K562 (cell line): ENCODE results near the gene HLA-DPA1. TPM values are rescaled to one million over a fixed set of nuclear protein-coding genes. Genes with fewer than 3 reads are reported as not detected.
"Not testable (repeated sequence)": the region's sequence is repeated elsewhere in the genome, so short reads cannot be mapped to it uniquely, and the experiment has no call there.

Experiments used
- ATAC-seq: fragments of 200-7000 bp; cut with Tn5 transposase; 3 replicates; pipeline ENCODE4 v1.9.1; 2020; ENCODE audit warnings: moderate library complexity
- BruUV-seq: library from RNA; stranded (reverse); fragments of 400-500 nt; replicated peaks from 2 replicates; lab custom pipeline; 2021; lab: Mats Ljungman, UMichigan
- CTCF ChIA-PET: fragments of 300-600 bp; formaldehyde crosslinking; extraction: SDS; loops from one replicate; lab custom pipeline; 2021; ENCODE audit warnings: low intra/inter-chr PET ratio; lab: Yijun Ruan, JAX
- POLR2A ChIA-PET: fragments of 300-600, 350-650 bp; sonication (Branson Sonifier 250); formaldehyde crosslinking; extraction: SDS; loops from one replicate; lab custom pipeline; 2021; ENCODE audit warnings: antibody characterized with exemption, inconsistent platforms; lab: Yijun Ruan, JAX
- DNase-seq, 4 experiments: peaks; one replicate each; pipeline versions ENCODE4 v3.0.0 to v3.0.0-alpha.2; 2011 to 2018; ENCODE audit warnings: low spot score in 3 of 4, mixed read lengths in 3 of 4; ENCODE audit errors: extremely low read depth in 1 of 4
- FAIRE-seq: peaks from 2 replicates; lab custom pipeline; 2011; peaks lifted over from hg19 to GRCh38; lab: Jason Lieb, UNC
- H2AFZ ChIP-seq: 2 replicates; pipeline ENCODE4 v1.6.0; 2011; ENCODE audit warnings: low read depth, low read length, control low read depth, inconsistent platforms
- H3K27ac ChIP-seq: fragments of 200-600 bp; 3 replicates; pipeline ENCODE4 v1.8.0; 2011; ENCODE audit warnings: low read depth, mild to moderate bottlenecking, control low read depth, inconsistent platforms, low read length, moderate library complexity, mixed read lengths; ENCODE audit errors: extremely low read depth
- H3K27me3 ChIP-seq, 2 experiments: fragments of 300-600 bp in 1 of 2; 2 replicates in 1 of 2; 3 replicates in 1 of 2; pipeline versions ENCODE4 v1.6.0 to v1.8.0; 2011; ENCODE audit warnings: inconsistent platforms in 2 of 2, low read length in 2 of 2, mild to moderate bottlenecking in 1 of 2, mixed read lengths in 1 of 2, moderate library complexity in 1 of 2; ENCODE audit not compliant: control insufficient read depth in 2 of 2, insufficient read depth in 2 of 2
- H3K36me3 ChIP-seq: fragments of 300-600 bp; 3 replicates; pipeline ENCODE4 v1.8.0; 2011; ENCODE audit warnings: mild to moderate bottlenecking, low read length, inconsistent platforms; ENCODE audit not compliant: control insufficient read depth, insufficient read depth
- H3K4me1 ChIP-seq, 2 experiments: fragments of 200-600 bp in 1 of 2; replicated peaks in 1 of 2; 2 replicates in 1 of 2; 3 replicates in 1 of 2; pipeline versions ENCODE4 v1.5.1 to v1.8.0; 2011; ENCODE audit warnings: inconsistent platforms in 2 of 2, low read length in 2 of 2, mild to moderate bottlenecking in 1 of 2, mixed read lengths in 1 of 2, moderate library complexity in 1 of 2; ENCODE audit not compliant: control insufficient read depth in 2 of 2, insufficient read depth in 2 of 2
- H3K4me2 ChIP-seq: 2 replicates; pipeline ENCODE4 v1.6.1; 2011; ENCODE audit warnings: low read length, control low read depth, inconsistent platforms, mixed read lengths; ENCODE audit not compliant: insufficient read depth
- H3K4me3 ChIP-seq: fragments of 200-600 bp; sonication (generic), shearing (Covaris generic); 2 replicates; pipeline ENCODE4 v1.5.1; 2016; ENCODE audit warnings: control low read depth, inconsistent platforms
- H3K79me2 ChIP-seq: fragments of 200-600 bp; 3 replicates; pipeline ENCODE4 v1.8.0; 2011; ENCODE audit warnings: low read length, inconsistent platforms; ENCODE audit not compliant: control insufficient read depth, insufficient read depth
- H3K9ac ChIP-seq, 2 experiments: 2 replicates each; pipeline versions ENCODE4 v1.6.0 to v1.6.1; 2011; ENCODE audit warnings: low read depth in 2 of 2, low read length in 2 of 2, control low read depth in 1 of 2, inconsistent platforms in 1 of 2, mild to moderate bottlenecking in 1 of 2, mixed read lengths in 1 of 2; ENCODE audit not compliant: insufficient read depth in 1 of 2
- H3K9me1 ChIP-seq: one replicate; pipeline ENCODE4 v1.6.0; 2011; ENCODE audit warnings: inconsistent platforms, mild to moderate bottlenecking, low read length, moderate library complexity; ENCODE audit not compliant: control insufficient read depth, insufficient read depth
- H3K9me3 ChIP-seq: replicated peaks from 2 replicates; pipeline ENCODE4 v1.5.1; 2011; ENCODE audit warnings: low read depth, low read length, inconsistent platforms; ENCODE audit not compliant: control insufficient read depth, insufficient read depth
- H4K20me1 ChIP-seq: replicated peaks from 2 replicates; pipeline ENCODE4 v1.6.1; 2011; ENCODE audit warnings: low read length, inconsistent platforms, mixed read lengths; ENCODE audit not compliant: control insufficient read depth, insufficient read depth
- CBX1 ChIP-seq: sonication (generic); IDR thresholded peaks from 2 replicates; pipeline ENCODE4 v1.6.1; 2016; ENCODE audit warnings: antibody characterized with exemption, low read depth, mild to moderate bottlenecking
- CBX3 ChIP-seq, 2 experiments: IDR thresholded peaks; 1 replicate in 1 of 2; 2 replicates in 1 of 2; pipeline ENCODE4 v1.6.1; 2012; ENCODE audit warnings: inconsistent platforms in 2 of 2, low read length in 2 of 2, borderline replicate concordance in 1 of 2, control low read depth in 1 of 2
- CBX5 ChIP-seq: IDR thresholded peaks from 2 replicates; pipeline ENCODE4 v1.6.1; 2014; ENCODE audit warnings: low read depth, borderline replicate concordance
- EP300 ChIP-seq: IDR thresholded peaks from 2 replicates; pipeline ENCODE4 v1.6.1; 2012; ENCODE audit warnings: low read length, improper control_type of control experiment
- JUN ChIP-seq, 2 experiments: sonication (generic) in 1 of 2; formaldehyde crosslinking in 1 of 2; IDR thresholded peaks; 2 replicates each; pipeline versions ENCODE4 v1.6.1 to v1.8.0; 2012 to 2022; ENCODE audit warnings: borderline replicate concordance in 2 of 2, mild to moderate bottlenecking in 2 of 2, improper control_type of control experiment in 1 of 2, low read depth in 1 of 2, low read length in 1 of 2, missing genetic modification reagents in 1 of 2
- TRIM24 ChIP-seq, 2 experiments: fragments of 450-650 bp; IDR thresholded peaks; 2 replicates each; pipeline ENCODE4 v1.6.1; 2016
- TRIM28 ChIP-seq: fragments of 450-650 bp; IDR thresholded peaks from 2 replicates; pipeline ENCODE4 v1.6.1; 2017
- ZEB2 ChIP-seq: fragments of 450-650 bp; IDR thresholded peaks from 2 replicates; pipeline ENCODE4 v1.6.1; 2016
- WGBS: fragments of 100-300 bp; shearing (Covaris generic); methylation state at CpG from one replicate; pipeline ENCODE4 v1.1.6; 2016; ENCODE audit warnings: low coverage, mixed read lengths; ENCODE audit not compliant: insufficient coverage; ENCODE audit errors: missing lambda C conversion rate; 5-methylcytosine and 5-hydroxymethylcytosine counted together
- in situ Hi-C: fragments of 300-500 bp; cut with MboI; formaldehyde crosslinking; loops from 4 replicates; pipeline ENCODE4 v1.15.0; 2018; ENCODE audit warnings: inconsistent platforms, mixed read lengths
- intact Hi-C: fragments of 100-400 bp; cut with micrococcal nuclease; formaldehyde crosslinking; loops from 2 replicates; pipeline ENCODE4 v1.14.2; 2022
- polyA plus RNA-seq, 8 experiments: library from polyadenylated mRNA; depleted of rRNA in 4 of 8; stranded (reverse) in 5 of 8; unstranded in 3 of 8; fragments of >200 nt; fragmentation: Nextera tagmentation in 2 of 8; fragmentation: Illumina TruSeq in 1 of 8; extraction: Ambion mirVana in 2 of 8; extraction: Trizol in 1 of 8; gene quantifications; 2 replicates each; pipeline versions ENCODE4 v1.2.1 to v1.2.3, GENCODE V29; 2011 to 2014; ENCODE audit warnings: inconsistent platforms in 1 of 8, missing spikeins in 1 of 8
- total RNA-seq, 7 experiments: library from RNA; depleted of rRNA in 6 of 7; stranded (reverse); fragments of >200 nt in 6 of 7; fragmentation: Illumina TruSeq in 2 of 7; extraction: Trizol in 2 of 7; gene quantifications; 2 replicates each; pipeline versions ENCODE4 v1.2.1 to v1.2.3, GENCODE V29; 2011 to 2021; ENCODE audit warnings: low replicate concordance in 1 of 7
- TF ChIP-seq, protein P1 (sequence below): fragments of 450-650 bp; IDR thresholded peaks from 2 replicates; pipeline ENCODE4 v1.6.1; 2018; ENCODE audit warnings: mild to moderate bottlenecking, low read depth; ENCODE audit not compliant: partially characterized antibody
- TF ChIP-seq, protein P2 (sequence below): fragments of 250-450 bp; sonication (Bioruptor Pico); IDR thresholded peaks from 2 replicates; pipeline ENCODE4 v1.5.1; 2021; ENCODE audit warnings: mild to moderate bottlenecking

Gene HLA-DPA1
- total and polyA plus RNA-seq, 9 of the 15 experiments (the other 6 are each of a cell fraction or from before 2014, with no cell fraction given), result 0.23 to 0.93 (median 0.55) TPM

DNA sequence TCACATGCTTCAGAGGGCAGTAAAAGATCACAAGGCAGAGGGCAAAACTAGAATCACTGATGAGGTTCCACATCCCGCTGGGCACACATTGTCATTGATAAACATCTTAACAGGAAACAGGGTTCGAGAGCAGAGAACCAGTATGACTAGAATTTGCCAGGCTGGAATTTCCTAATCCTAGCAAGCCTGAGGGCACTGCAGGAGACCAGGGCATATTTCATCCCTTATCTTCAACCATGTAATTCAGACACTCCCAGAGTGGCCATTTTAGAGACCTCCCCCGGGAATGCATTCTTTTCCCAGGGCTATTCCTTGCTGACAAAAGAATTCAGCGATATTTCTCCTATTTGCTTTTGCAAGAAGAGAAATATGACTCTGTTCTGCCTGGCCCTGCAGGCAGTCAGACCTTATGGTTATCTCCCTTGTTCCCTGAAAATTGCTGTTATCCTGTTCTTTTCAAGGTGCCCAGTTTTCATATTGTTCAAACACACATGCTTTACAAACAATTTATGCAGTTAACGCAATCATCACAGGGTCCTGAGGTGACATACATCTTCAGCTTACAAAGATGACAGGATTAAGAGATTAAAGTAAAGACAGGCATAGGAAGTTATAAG, 27.8 kb upstream of the HLA-DPA1 start:
- CTCF ChIA-PET; FAIRE-seq; H3K4me2 ChIP-seq; in situ Hi-C loops; intact Hi-C loops; H3K9me1 ChIP-seq; H3K4me3 ChIP-seq; H4K20me1 ChIP-seq; H3K9ac ChIP-seq; POLR2A ChIA-PET; H3K9me3 ChIP-seq; H3K27me3 ChIP-seq; H2AFZ ChIP-seq; ATAC-seq; H3K4me1 ChIP-seq; H3K27ac ChIP-seq; H3K36me3 ChIP-seq; H3K79me2 ChIP-seq; BruUV-seq; DNase-seq; TF ChIP-seq JUN (CRISPR knock-in tag; IDR thresholded peaks at IDR 0.05; ENCODE audit: borderline replicate concordance): not testable (repeated sequence)
- WGBS, result 0% methylated on average over 5 of the region's 5 CpGs
- TF ChIP-seq CBX3 (IDR thresholded peaks at IDR 0.05; ENCODE audit: borderline replicate concordance in 1 of 2, low read length in 2 of 2) (peak in 1 of 2 experiments; percentile 93; a peak in 2 of 3 replicates), ZEB2 (peak; percentile 65; the same call in 1 of the 2 replicates), JUN (IDR thresholded peaks at IDR 0.05; ENCODE audit: borderline replicate concordance, low read depth, low read length) (peak; percentile 56; the same call in 1 of the 2 replicates), CBX1 (0 out of 2 replicates have a peak, but pooled peaks have one; percentile 61), TRIM28 (peak; percentile 96), CBX5 (peak; percentile 91), TRIM24 (IDR thresholded peaks at IDR 0.05) (peak in 1 of 2 experiments; percentile 56; a peak in 1 of 4 replicates), EP300 (peak; percentile 16; the same call in 1 of the 2 replicates)
- TF ChIP-seq, protein P1, sequence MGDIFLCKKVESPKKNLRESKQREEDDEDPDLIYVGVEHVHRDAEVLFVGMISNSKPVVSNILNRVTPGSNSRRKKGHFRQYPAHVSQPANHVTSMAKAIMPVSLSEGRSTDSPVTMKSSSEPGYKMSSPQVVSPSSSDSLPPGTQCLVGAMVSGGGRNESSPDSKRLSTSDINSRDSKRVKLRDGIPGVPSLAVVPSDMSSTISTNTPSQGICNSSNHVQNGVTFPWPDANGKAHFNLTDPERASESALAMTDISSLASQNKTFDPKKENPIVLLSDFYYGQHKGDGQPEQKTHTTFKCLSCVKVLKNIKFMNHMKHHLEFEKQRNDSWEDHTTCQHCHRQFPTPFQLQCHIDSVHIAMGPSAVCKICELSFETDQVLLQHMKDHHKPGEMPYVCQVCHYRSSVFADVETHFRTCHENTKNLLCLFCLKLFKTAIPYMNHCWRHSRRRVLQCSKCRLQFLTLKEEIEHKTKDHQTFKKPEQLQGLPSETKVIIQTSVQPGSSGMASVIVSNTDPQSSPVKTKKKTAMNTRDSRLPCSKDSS, result peak; percentile 92
- TF ChIP-seq, protein P2, sequence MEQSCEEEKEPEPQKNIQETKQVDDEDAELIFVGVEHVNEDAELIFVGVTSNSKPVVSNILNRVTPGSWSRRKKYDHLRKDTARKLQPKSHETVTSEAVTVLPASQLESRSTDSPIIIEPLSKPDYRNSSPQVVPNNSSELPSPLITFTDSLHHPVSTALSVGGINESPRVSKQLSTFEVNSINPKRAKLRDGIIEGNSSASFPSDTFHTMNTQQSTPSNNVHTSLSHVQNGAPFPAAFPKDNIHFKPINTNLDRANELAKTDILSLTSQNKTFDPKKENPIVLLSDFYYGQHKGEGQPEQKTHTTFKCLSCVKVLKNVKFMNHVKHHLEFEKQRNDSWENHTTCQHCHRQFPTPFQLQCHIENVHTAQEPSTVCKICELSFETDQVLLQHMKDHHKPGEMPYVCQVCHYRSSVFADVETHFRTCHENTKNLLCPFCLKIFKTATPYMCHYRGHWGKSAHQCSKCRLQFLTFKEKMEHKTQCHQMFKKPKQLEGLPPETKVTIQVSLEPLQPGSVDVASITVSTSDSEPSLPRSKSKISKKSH (CRISPR knock-in tag), result peak; percentile 91
